Neural crest cell (in vitro differentiated cells): ENCODE data around the gene MAPK13. TPM values are rescaled to one million over a fixed set of nuclear protein-coding genes. Genes with fewer than 3 reads are reported as not detected.

Experiments used
- DNase-seq: peaks from one replicate; pipeline ENCODE4 v3.0.0; 2021; ENCODE audit warnings: low read depth, mixed read lengths, low spot score
- H3K27ac Mint-ChIP-seq: one replicate; pipeline ENCODE4 v1.8.0; 2021; ENCODE audit warnings: mild to moderate bottlenecking, mixed read lengths; ENCODE audit not compliant: unreplicated experiment
- H3K27me3 Mint-ChIP-seq: 2 replicates; pipeline ENCODE4 v1.8.0; 2021; ENCODE audit warnings: low read depth, mild to moderate bottlenecking, mixed read lengths
- H3K36me3 Mint-ChIP-seq: 2 replicates; pipeline ENCODE4 v1.8.0; 2021; ENCODE audit warnings: low read depth, mild to moderate bottlenecking, mixed read lengths
- H3K4me1 Mint-ChIP-seq: 2 replicates; pipeline ENCODE4 v1.8.0; 2021; ENCODE audit warnings: mixed read lengths
- H3K4me3 Mint-ChIP-seq: one replicate; pipeline ENCODE4 v1.8.0; 2021; ENCODE audit warnings: mild to moderate bottlenecking, mixed read lengths
- H3K9me3 Mint-ChIP-seq: 2 replicates; pipeline ENCODE4 v1.8.0; 2021; ENCODE audit warnings: mixed read lengths
- total RNA-seq: library from RNA; stranded (reverse); gene quantifications from 2 replicates; pipeline ENCODE4 v1.2.1, GENCODE V29; 2021
- TF ChIP-seq, protein P1 (sequence below): fragments of 200-600 bp; sonication (generic); conservative IDR thresholded peaks from 2 replicates; pipeline ENCODE4 v1.5.0; 2021; ENCODE audit warnings: antibody characterized with exemption, mild to moderate bottlenecking

MAPK13 gene
- total RNA-seq, 1 donor from 2014 or later: 2.0 TPM

GRCh38 chr6:36094753-36095496 is 35.4 kb upstream of the MAPK13 start:
- peaks cover 6% of the 10 kb centered on the region for H3K4me1 Mint-ChIP-seq
- DNase-seq: peak; percentile 79
- H3K9me3 Mint-ChIP-seq: no peaks in the 10 kb centered on the region
- no peak overlapping the region for H3K27ac Mint-ChIP-seq
- H3K4me3 Mint-ChIP-seq: no peak overlapping the region
- peaks cover 5% of the 10 kb centered on the region for H3K36me3 Mint-ChIP-seq
- no peaks in the 10 kb centered on the region for H3K27me3 Mint-ChIP-seq
- TF ChIP-seq, protein P1, sequence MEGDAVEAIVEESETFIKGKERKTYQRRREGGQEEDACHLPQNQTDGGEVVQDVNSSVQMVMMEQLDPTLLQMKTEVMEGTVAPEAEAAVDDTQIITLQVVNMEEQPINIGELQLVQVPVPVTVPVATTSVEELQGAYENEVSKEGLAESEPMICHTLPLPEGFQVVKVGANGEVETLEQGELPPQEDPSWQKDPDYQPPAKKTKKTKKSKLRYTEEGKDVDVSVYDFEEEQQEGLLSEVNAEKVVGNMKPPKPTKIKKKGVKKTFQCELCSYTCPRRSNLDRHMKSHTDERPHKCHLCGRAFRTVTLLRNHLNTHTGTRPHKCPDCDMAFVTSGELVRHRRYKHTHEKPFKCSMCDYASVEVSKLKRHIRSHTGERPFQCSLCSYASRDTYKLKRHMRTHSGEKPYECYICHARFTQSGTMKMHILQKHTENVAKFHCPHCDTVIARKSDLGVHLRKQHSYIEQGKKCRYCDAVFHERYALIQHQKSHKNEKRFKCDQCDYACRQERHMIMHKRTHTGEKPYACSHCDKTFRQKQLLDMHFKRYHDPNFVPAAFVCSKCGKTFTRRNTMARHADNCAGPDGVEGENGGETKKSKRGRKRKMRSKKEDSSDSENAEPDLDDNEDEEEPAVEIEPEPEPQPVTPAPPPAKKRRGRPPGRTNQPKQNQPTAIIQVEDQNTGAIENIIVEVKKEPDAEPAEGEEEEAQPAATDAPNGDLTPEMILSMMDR: peak; percentile 98

- Mint-ChIP-seq H3K27me3 (no peaks in the 10 kb centered on the region), H3K27ac (no peak overlapping the region), H3K4me3 (no peak overlapping the region), H3K36me3 (peaks cover 5% of the 10 kb centered on the region), H3K9me3 (no peaks in the 10 kb centered on the region), H3K4me1 (peaks cover 6% of the 10 kb centered on the region)
- no peak for DNase-seq
- TF ChIP-seq, protein P1: no peak
These were observed 34.6 kb upstream of the MAPK13 start for GRCh38 chr6:36095497-36096391.

DNA sequence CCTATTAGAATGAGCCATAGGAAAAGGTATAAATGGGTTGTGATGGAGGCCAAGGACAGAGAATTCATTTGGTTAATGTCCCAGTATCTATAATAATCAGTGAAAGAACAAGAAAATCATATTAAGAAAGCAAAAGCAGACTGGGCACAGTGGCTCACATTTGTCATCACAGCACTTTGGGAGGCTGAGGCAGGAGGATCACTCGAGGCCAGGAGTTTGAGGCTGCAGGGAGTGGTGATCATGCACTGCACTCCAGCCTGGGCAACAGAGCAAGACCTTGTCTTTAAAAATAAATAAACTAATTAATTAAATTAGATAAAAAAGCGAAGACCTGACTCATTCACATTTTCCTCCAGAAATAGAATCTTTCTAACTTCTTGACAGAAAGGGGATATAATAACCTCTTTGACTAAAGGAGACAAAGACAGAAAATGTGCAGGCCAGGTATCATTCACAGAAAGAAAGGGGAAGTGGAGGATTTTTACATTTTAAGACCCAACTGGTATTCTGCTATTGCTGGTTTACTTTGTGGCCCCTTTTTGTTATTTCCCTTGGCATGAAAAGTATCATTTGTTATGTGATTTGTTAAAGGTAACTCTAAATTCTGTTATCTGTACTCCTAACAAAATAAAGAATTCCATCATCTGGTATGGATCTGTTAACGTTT is 31.9 kb upstream of the MAPK13 start:
- Mint-ChIP-seq H3K36me3 (peaks cover 7% of the 10 kb centered on the region), H3K9me3 (no peaks in the 10 kb centered on the region), H3K4me1 (peaks cover 6% of the 10 kb centered on the region), H3K4me3 (no peak overlapping the region), H3K27me3 (no peaks in the 10 kb centered on the region), H3K27ac (no peak overlapping the region)
- DNase-seq: no peak
- TF ChIP-seq, protein P1: no peak

- no peak overlapping the region for H3K4me3 Mint-ChIP-seq
- H3K36me3 Mint-ChIP-seq: peaks cover 13% of the 10 kb centered on the region
- H3K27ac Mint-ChIP-seq: no peak overlapping the region
- DNase-seq: no peak
- H3K4me1 Mint-ChIP-seq: peaks cover 6% of the 10 kb centered on the region
- TF ChIP-seq, protein P1: no peak
- H3K9me3 Mint-ChIP-seq: no peaks in the 10 kb centered on the region
- no peaks in the 10 kb centered on the region for H3K27me3 Mint-ChIP-seq
These were observed 31.2 kb upstream of the MAPK13 start for GRCh38 chr6:36098920-36099647.
